CD14-positive monocyte (primary cell): Measurements from ENCODE around the gene DOK6. TPM values are rescaled to one million over a fixed set of nuclear protein-coding genes. Genes with fewer than 3 reads are reported as not detected.

Experiments
- DNase-seq, 3 donors: peaks; one replicate each; pipeline ENCODE4 v3.0.0-alpha.2; 2011 to 2022
- H2AFZ ChIP-seq: 2 replicates; pipeline ENCODE4 v1.6.0; 2012; ENCODE audit warnings: mild to moderate bottlenecking, low read depth, low read length, inconsistent platforms; ENCODE audit not compliant: insufficient read depth, poor library complexity, severe bottlenecking
- H3K27ac ChIP-seq, 2 donors: 1 replicate in 1 of 2; 2 replicates in 1 of 2; pipeline ENCODE4 v1.5.1; 2012 to 2013; ENCODE audit warnings: low read length in 2 of 2, control low read depth in 1 of 2, inconsistent platforms in 1 of 2, low read depth in 1 of 2, mild to moderate bottlenecking in 1 of 2
- H3K27me3 ChIP-seq, 2 donors: one replicate each; pipeline versions ENCODE4 v1.6.0 to v1.6.1; 2011 to 2013; ENCODE audit warnings: low read length in 2 of 2; ENCODE audit not compliant: control insufficient read depth in 2 of 2, insufficient read depth in 2 of 2
- H3K36me3 ChIP-seq, 2 donors: replicated peaks in 1 of 2; 1 replicate in 1 of 2; 2 replicates in 1 of 2; pipeline versions ENCODE4 v1.5.1 to v1.6.1; 2012 to 2013; ENCODE audit warnings: low read length in 2 of 2, control low read depth in 1 of 2, inconsistent platforms in 1 of 2, mild to moderate bottlenecking in 1 of 2; ENCODE audit not compliant: insufficient read depth in 2 of 2, control insufficient read depth in 1 of 2
- H3K4me1 ChIP-seq, 2 donors: 1 replicate in 1 of 2; 2 replicates in 1 of 2; pipeline versions ENCODE4 v1.5.1 to v1.6.1; 2012 to 2013; ENCODE audit warnings: low read length in 2 of 2, control low read depth in 1 of 2, inconsistent platforms in 1 of 2, mild to moderate bottlenecking in 1 of 2, moderate library complexity in 1 of 2; ENCODE audit not compliant: insufficient read depth in 2 of 2, control insufficient read depth in 1 of 2
- H3K4me2 ChIP-seq: replicated peaks from 2 replicates; pipeline ENCODE3; 2012; ENCODE audit warnings: low read length, moderate library complexity, mild to moderate bottlenecking; ENCODE audit not compliant: poor library complexity, severe bottlenecking; ENCODE audit errors: extremely low read depth
- H3K4me3 ChIP-seq, 3 experiments: fragments of 200-600 bp in 1 of 3; sonication (generic) in 1 of 3; replicated peaks in 1 of 3; 1 replicate in 2 of 3; 2 replicates in 1 of 3; pipeline ENCODE4 v1.5.1; 2011 to 2013; ENCODE audit warnings: low read length in 3 of 3, mild to moderate bottlenecking in 3 of 3, control low read depth in 2 of 3, low read depth in 2 of 3, inconsistent platforms in 1 of 3, moderate library complexity in 1 of 3
- H3K79me2 ChIP-seq: 2 replicates; pipeline ENCODE4 v1.6.0; 2012; ENCODE audit warnings: mild to moderate bottlenecking, control low read depth, inconsistent platforms, low read length, moderate library complexity; ENCODE audit not compliant: insufficient read depth
- H3K9ac ChIP-seq: 2 replicates; pipeline ENCODE4 v1.6.0; 2017; ENCODE audit warnings: low read length, mild to moderate bottlenecking; ENCODE audit not compliant: insufficient read depth, poor library complexity, severe bottlenecking
- H3K9me3 ChIP-seq, 2 donors: replicated peaks in 1 of 2; 1 replicate in 1 of 2; 2 replicates in 1 of 2; pipeline versions ENCODE4 v1.5.1 to v1.6.1; 2012 to 2013; ENCODE audit warnings: low read length in 2 of 2, control low read depth in 1 of 2; ENCODE audit not compliant: control insufficient read depth in 1 of 2, insufficient read depth in 1 of 2
- H4K20me1 ChIP-seq: 2 replicates; pipeline ENCODE4 v1.6.0; 2012; ENCODE audit warnings: mild to moderate bottlenecking, low read length, control low read depth, moderate library complexity; ENCODE audit not compliant: insufficient read depth
- H3K27ac Mint-ChIP-seq, 7 donors: one replicate each; pipeline ENCODE4 v1.8.0; 2020; ENCODE audit warnings: mild to moderate bottlenecking in 7 of 7, mixed read lengths in 7 of 7, moderate library complexity in 6 of 7, inconsistent platforms in 2 of 7
- H3K27me3 Mint-ChIP-seq, 3 donors: one replicate each; pipeline ENCODE4 v1.8.0; 2021 to 2022; ENCODE audit warnings: low read depth in 3 of 3, mild to moderate bottlenecking in 3 of 3, mixed read lengths in 3 of 3, moderate library complexity in 3 of 3, inconsistent platforms in 1 of 3
- H3K36me3 Mint-ChIP-seq, 2 donors: one replicate each; pipeline ENCODE4 v1.8.0; 2020; ENCODE audit warnings: mixed read lengths in 2 of 2, inconsistent platforms in 1 of 2, mild to moderate bottlenecking in 1 of 2
- H3K4me1 Mint-ChIP-seq: one replicate; pipeline ENCODE4 v1.8.0; 2020; ENCODE audit warnings: mild to moderate bottlenecking, mixed read lengths
- H3K4me3 Mint-ChIP-seq, 2 donors: one replicate each; pipeline ENCODE4 v1.8.0; 2020; ENCODE audit warnings: mild to moderate bottlenecking in 2 of 2, mixed read lengths in 2 of 2, moderate library complexity in 1 of 2
- H3K9me3 Mint-ChIP-seq, 7 donors: one replicate each; pipeline ENCODE4 v1.8.0; 2020 to 2022; ENCODE audit warnings: mixed read lengths in 7 of 7, mild to moderate bottlenecking in 6 of 7, moderate library complexity in 6 of 7, inconsistent platforms in 2 of 7
- WGBS: methylation state at CpG from one replicate; pipeline ENCODE4 v1.1.5; 2013; ENCODE audit warnings: missing lambda C conversion rate; ENCODE audit not compliant: insufficient coverage; 5-methylcytosine and 5-hydroxymethylcytosine counted together
- intact Hi-C, 2 donors: fragments of 100-400 bp; cut with micrococcal nuclease; formaldehyde crosslinking; loops; one replicate each; pipeline versions ENCODE4 v1.15.0 to v1.15.1; 2023
- polyA plus RNA-seq, 3 donors: library from polyadenylated mRNA; depleted of rRNA in 1 of 3; unstranded in 2 of 3; stranded (reverse) in 1 of 3; fragments of 300-500 nt in 2 of 3; fragments of >200 nt in 1 of 3; fragmentation: Illumina TruSeq in 2 of 3; gene quantifications; 1 replicate in 2 of 3; 2 replicates in 1 of 3; pipeline ENCODE4 v1.2.3, GENCODE V29; 2012 to 2021
- TF ChIP-seq, protein P1 (sequence below): fragments of 200-600 bp; IDR thresholded peaks from one replicate; pipeline ENCODE4 v1.8.0; 2022; ENCODE audit warnings: antibody characterized with exemption, mild to moderate bottlenecking

Gene DOK6
- polyA plus RNA-seq, 3 donors: not detected

- peaks cover 0 to 3% (median 0%) of the 10 kb centered on the region in 7 donors for H3K9me3 Mint-ChIP-seq
- no peak for DNase-seq
- TF ChIP-seq, protein P1, sequence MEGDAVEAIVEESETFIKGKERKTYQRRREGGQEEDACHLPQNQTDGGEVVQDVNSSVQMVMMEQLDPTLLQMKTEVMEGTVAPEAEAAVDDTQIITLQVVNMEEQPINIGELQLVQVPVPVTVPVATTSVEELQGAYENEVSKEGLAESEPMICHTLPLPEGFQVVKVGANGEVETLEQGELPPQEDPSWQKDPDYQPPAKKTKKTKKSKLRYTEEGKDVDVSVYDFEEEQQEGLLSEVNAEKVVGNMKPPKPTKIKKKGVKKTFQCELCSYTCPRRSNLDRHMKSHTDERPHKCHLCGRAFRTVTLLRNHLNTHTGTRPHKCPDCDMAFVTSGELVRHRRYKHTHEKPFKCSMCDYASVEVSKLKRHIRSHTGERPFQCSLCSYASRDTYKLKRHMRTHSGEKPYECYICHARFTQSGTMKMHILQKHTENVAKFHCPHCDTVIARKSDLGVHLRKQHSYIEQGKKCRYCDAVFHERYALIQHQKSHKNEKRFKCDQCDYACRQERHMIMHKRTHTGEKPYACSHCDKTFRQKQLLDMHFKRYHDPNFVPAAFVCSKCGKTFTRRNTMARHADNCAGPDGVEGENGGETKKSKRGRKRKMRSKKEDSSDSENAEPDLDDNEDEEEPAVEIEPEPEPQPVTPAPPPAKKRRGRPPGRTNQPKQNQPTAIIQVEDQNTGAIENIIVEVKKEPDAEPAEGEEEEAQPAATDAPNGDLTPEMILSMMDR: no peak
- no peak overlapping the region for H3K4me3 Mint-ChIP-seq
- Histone ChIP-seq H3K4me2 (no peak overlapping the region), H4K20me1 (no peaks in the 10 kb centered on the region), H3K27ac (no peak overlapping the region), H3K4me1 (no peaks in the 10 kb centered on the region), H2AFZ (no peak overlapping the region), H3K79me2 (no peaks in the 10 kb centered on the region), H3K27me3 (no peaks in the 10 kb centered on the region), H3K9me3 (peaks cover 0 to 6% of the 10 kb centered on the region in 2 donors), H3K9ac (no peak overlapping the region), H3K36me3 (no peaks in the 10 kb centered on the region), H3K4me3 (no peak overlapping the region)
- peaks cover 0 to 2% (median 0%) of the 10 kb centered on the region in 3 donors for H3K27me3 Mint-ChIP-seq
- intact Hi-C loops: no loop called here
- no peaks in the 10 kb centered on the region for H3K36me3 Mint-ChIP-seq
- H3K27ac Mint-ChIP-seq: no peak overlapping the region
- no peaks in the 10 kb centered on the region for H3K4me1 Mint-ChIP-seq
Measured at GRCh38 chr18:69758458-69758857, 357.8 kb downstream of the DOK6 start.

DNA sequence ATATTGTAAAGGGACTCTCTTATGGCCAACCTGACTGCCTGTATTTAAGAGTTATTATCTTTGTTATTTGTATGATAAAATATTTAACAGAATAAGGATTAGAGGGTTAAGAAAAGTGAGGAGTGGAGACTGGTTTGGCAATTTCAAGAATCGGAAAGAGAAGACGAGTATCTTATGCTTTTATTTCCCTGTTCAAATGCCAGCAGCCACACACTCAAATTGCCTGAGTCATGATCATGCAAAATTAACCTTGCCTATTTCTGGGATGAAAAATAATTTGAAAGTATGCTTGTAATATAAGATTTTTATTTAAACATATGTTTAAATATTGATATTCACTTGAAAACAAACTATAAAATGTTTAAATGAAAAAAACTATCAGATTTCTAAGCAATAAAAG is 358.4 kb downstream of the DOK6 start:
- no CpG with 5 or more reads among the region's 2 CpGs for WGBS
- no peak overlapping the region for H3K9ac ChIP-seq
- H3K4me3 ChIP-seq: no peak overlapping the region
- DNase-seq: no peak
- H3K27ac ChIP-seq: no peak overlapping the region
- no peak overlapping the region for H3K27ac Mint-ChIP-seq
- no peak overlapping the region for H3K4me2 ChIP-seq
- TF ChIP-seq, protein P1: no peak
- no peaks in the 10 kb centered on the region for H3K4me1 ChIP-seq
- peaks cover 0 to 3% (median 0%) of the 10 kb centered on the region in 7 donors for H3K9me3 Mint-ChIP-seq
- H3K4me3 Mint-ChIP-seq: no peak overlapping the region
- no peaks in the 10 kb centered on the region for H3K36me3 ChIP-seq
- no peaks in the 10 kb centered on the region for H4K20me1 ChIP-seq
- H2AFZ ChIP-seq: no peak overlapping the region
- no peaks in the 10 kb centered on the region for H3K79me2 ChIP-seq
- no peaks in the 10 kb centered on the region for H3K4me1 Mint-ChIP-seq
- intact Hi-C loops: no loop called here
- H3K27me3 Mint-ChIP-seq: peaks cover 0 to 2% (median 0%) of the 10 kb centered on the region in 3 donors
- H3K27me3 ChIP-seq: no peaks in the 10 kb centered on the region
- H3K9me3 ChIP-seq: peaks cover 0 to 6% of the 10 kb centered on the region in 2 donors
- H3K36me3 Mint-ChIP-seq: no peaks in the 10 kb centered on the region
